ENCODE results near the gene YARS1.
"Not testable (repeated sequence)": the region's sequence is repeated elsewhere in the genome, so short reads cannot be mapped to it uniquely, and the experiment has no call there.

The YARS1 gene

GRCh38 chr1:32818804-32819541, 1.8 kb upstream of the YARS1 start:
- peak; percentile 74 for DNase-seq
- in situ Hi-C loops (cut with MboI; ENCODE audit: low pct_unique_long_range_greater_than_20kb, low sequenced_read_pairs) = no loop called here

GRCh38 chr1:32817815-32818786, 943 bp upstream of the YARS1 start:
- in situ Hi-C loops (cut with MboI; ENCODE audit: low pct_unique_long_range_greater_than_20kb, low sequenced_read_pairs) = no loop called here
- peak; percentile 80 for DNase-seq

- DNase-seq = peak; percentile 72
- in situ Hi-C loops (cut with MboI; ENCODE audit: low pct_unique_long_range_greater_than_20kb, low sequenced_read_pairs) = no loop called here
These were observed 441 bp downstream of the YARS1 start for GRCh38 chr1:32816676-32817158.

GRCh38 chr1:32813941-32814739, 3.0 kb downstream of the YARS1 start:
- no peak for DNase-seq
- in situ Hi-C loops (cut with MboI; ENCODE audit: low pct_unique_long_range_greater_than_20kb, low sequenced_read_pairs) = no loop called here

- in situ Hi-C loops (cut with MboI; ENCODE audit: low pct_unique_long_range_greater_than_20kb, low sequenced_read_pairs) = no loop called here
- no peak for DNase-seq
These were observed 5.2 kb downstream of the YARS1 start for GRCh38 chr1:32811917-32812316.

- no peak for DNase-seq
- in situ Hi-C loops (cut with MboI; ENCODE audit: low pct_unique_long_range_greater_than_20kb, low sequenced_read_pairs) = no loop called here
These were observed 5.9 kb downstream of the YARS1 start for GRCh38 chr1:32811265-32811664.

GRCh38 chr1:32810358-32810757, 6.8 kb downstream of the YARS1 start:
- DNase-seq = no peak
- in situ Hi-C loops (cut with MboI; ENCODE audit: low pct_unique_long_range_greater_than_20kb, low sequenced_read_pairs) = no loop called here

- no peak for DNase-seq
- in situ Hi-C loops (cut with MboI; ENCODE audit: low pct_unique_long_range_greater_than_20kb, low sequenced_read_pairs) = no loop called here
These were observed 8.6 kb downstream of the YARS1 start for GRCh38 chr1:32808580-32808979.

- in situ Hi-C loops (cut with MboI; ENCODE audit: low pct_unique_long_range_greater_than_20kb, low sequenced_read_pairs) = no loop called here
- DNase-seq = no peak
These were observed 10.1 kb downstream of the YARS1 start for GRCh38 chr1:32806910-32807523.

- in situ Hi-C loops (cut with MboI; ENCODE audit: low pct_unique_long_range_greater_than_20kb, low sequenced_read_pairs) = no loop called here
- no peak for DNase-seq
These were observed 10.9 kb downstream of the YARS1 start for GRCh38 chr1:32806290-32806689.

- DNase-seq; in situ Hi-C loops (cut with MboI; ENCODE audit: low pct_unique_long_range_greater_than_20kb, low sequenced_read_pairs): not testable (repeated sequence)
These were observed 12.7 kb downstream of the YARS1 start for GRCh38 chr1:32804460-32804859.

GRCh38 chr1:32801096-32801715, 16.0 kb downstream of the YARS1 start:
- in situ Hi-C loops (cut with MboI; ENCODE audit: low pct_unique_long_range_greater_than_20kb, low sequenced_read_pairs) = no loop called here
- no peak for DNase-seq

GRCh38 chr1:32798679-32799416, 18.3 kb downstream of the YARS1 start:
- DNase-seq = no peak
- in situ Hi-C loops (cut with MboI; ENCODE audit: low pct_unique_long_range_greater_than_20kb, low sequenced_read_pairs) = no loop called here

- no peak for DNase-seq
These were observed 19.0 kb downstream of the YARS1 start for GRCh38 chr1:32798191-32798590.

GRCh38 chr1:32797456-32797855, 19.7 kb downstream of the YARS1 start:
- no peak for DNase-seq
- in situ Hi-C loops (cut with MboI; ENCODE audit: low pct_unique_long_range_greater_than_20kb, low sequenced_read_pairs) = no loop called here

More at GRCh38 chr1:32798191-32798590, 19.0 kb downstream of the YARS1 start:
- in situ Hi-C loops (cut with MboI; ENCODE audit: low pct_unique_long_range_greater_than_20kb, low sequenced_read_pairs) = no loop called here

- DNase-seq; in situ Hi-C loops (cut with MboI; ENCODE audit: low pct_unique_long_range_greater_than_20kb, low sequenced_read_pairs): not testable (repeated sequence)
These were observed 21.4 kb downstream of the YARS1 start for GRCh38 chr1:32795763-32796162.

GRCh38 chr1:32791881-32792280, 25.3 kb downstream of the YARS1 start:
- in situ Hi-C loops (cut with MboI; ENCODE audit: low pct_unique_long_range_greater_than_20kb, low sequenced_read_pairs) = no loop called here
- DNase-seq = no peak

GRCh38 chr1:32789356-32789755, 27.8 kb downstream of the YARS1 start:
- in situ Hi-C loops (cut with MboI; ENCODE audit: low pct_unique_long_range_greater_than_20kb, low sequenced_read_pairs); DNase-seq: not testable (repeated sequence)

Measured in KBM-7 (cell line).